PC-3 (cell line): ENCODE measurements around the gene CFI. TPM values are rescaled to one million over a fixed set of nuclear protein-coding genes. Genes with fewer than 3 reads are reported as not detected.

Experiments
- ATAC-seq: fragments of 200-7000 bp; cut with Tn5 transposase; 2 replicates; pipeline ENCODE4 v1.9.1; 2020; ENCODE audit warnings: mild to moderate bottlenecking, moderate library complexity
- BruUV-seq: library from RNA; stranded (reverse); fragments of 400-500 nt; replicated peaks from 2 replicates; lab custom pipeline; 2021; lab: Mats Ljungman, UMichigan
- CTCF ChIA-PET: fragments of 300-600 bp; sonication (Branson Sonifier 250); formaldehyde crosslinking; loops from one replicate; lab custom pipeline; 2022; ENCODE audit warnings: antibody characterized with exemption; lab: Charles Lee
- POLR2A ChIA-PET: fragments of 300-600 bp; sonication (Branson Sonifier 250); formaldehyde crosslinking; loops from one replicate; lab custom pipeline; 2022; ENCODE audit warnings: antibody characterized with exemption; ENCODE audit not compliant: unreplicated experiment; lab: Charles Lee
- DNase-seq: peaks from one replicate; pipeline ENCODE4 v3.0.0-alpha.2; 2015
- H2AFZ ChIP-seq: fragments of 300-600 bp; sonication (generic); 2 replicates; pipeline ENCODE4 v1.6.0; 2016; ENCODE audit warnings: antibody characterized with exemption, low read length
- H3F3A ChIP-seq: fragments of 300-600 bp; sonication (generic); one replicate; pipeline ENCODE4 v1.6.0; 2017; ENCODE audit warnings: antibody characterized with exemption, low read length, control low read depth, mild to moderate bottlenecking; ENCODE audit not compliant: unreplicated experiment
- H3K27ac ChIP-seq: fragments of 300-600 bp; sonication (generic); 2 replicates; pipeline ENCODE4 v1.5.1; 2016; ENCODE audit warnings: mild to moderate bottlenecking, low read length
- H3K27me3 ChIP-seq: fragments of 300-600 bp; sonication (generic); 2 replicates; pipeline ENCODE4 v1.6.1; 2016; ENCODE audit warnings: low read length, mixed read lengths
- H3K36me3 ChIP-seq: fragments of 300-600 bp; sonication (generic); 2 replicates; pipeline ENCODE4 v1.6.1; 2016; ENCODE audit warnings: low read depth, mixed run types, low read length, mixed read lengths
- H3K4me1 ChIP-seq: fragments of 300-600 bp; sonication (generic); 2 replicates; pipeline ENCODE4 v1.5.1; 2016; ENCODE audit warnings: low read length; ENCODE audit not compliant: insufficient read depth
- H3K4me2 ChIP-seq: fragments of 300-600 bp; sonication (generic); 2 replicates; pipeline ENCODE4 v1.6.0; 2016; ENCODE audit warnings: low read length
- H3K4me3 ChIP-seq: fragments of 300-600 bp; sonication (generic); 2 replicates; pipeline ENCODE4 v1.5.1; 2016; ENCODE audit warnings: mild to moderate bottlenecking, low read length, mixed read lengths
- H3K79me2 ChIP-seq: fragments of 300-600 bp; sonication (generic); 2 replicates; pipeline ENCODE4 v1.6.1; 2017; ENCODE audit warnings: low read length, mixed read lengths
- H3K9ac ChIP-seq: fragments of 300-600 bp; sonication (generic); 2 replicates; pipeline ENCODE4 v1.6.0; 2016; ENCODE audit warnings: mild to moderate bottlenecking, low read length
- H3K9me2 ChIP-seq: fragments of 300-600 bp; sonication (generic); replicated peaks from 2 replicates; pipeline ENCODE4 v1.6.1; 2016; ENCODE audit warnings: mixed run types, low read length, mixed read lengths
- H3K9me3 ChIP-seq: fragments of 300-600 bp; sonication (generic); 2 replicates; pipeline ENCODE4 v1.6.1; 2016; ENCODE audit warnings: low read length, mixed read lengths
- H4K20me1 ChIP-seq: fragments of 300-600 bp; sonication (generic); 2 replicates; pipeline ENCODE4 v1.6.1; 2016; ENCODE audit warnings: low read length, mixed read lengths
- CTCF ChIP-seq: fragments of 300-600 bp; sonication (generic); conservative IDR thresholded peaks from 2 replicates; pipeline ENCODE4 v1.5.1; 2017; ENCODE audit warnings: antibody characterized with exemption, low read depth, mild to moderate bottlenecking, low read length
- EZH2 ChIP-seq: fragments of 300-600 bp; sonication (generic); IDR thresholded peaks from one replicate; pipeline ENCODE4 v1.6.1; 2017; ENCODE audit warnings: antibody characterized with exemption, mild to moderate bottlenecking, low read length; ENCODE audit not compliant: unreplicated experiment
- EZH2phosphoT487 ChIP-seq: fragments of 300-600 bp; sonication (generic); IDR thresholded peaks from 2 replicates; pipeline ENCODE4 v1.6.1; 2018; ENCODE audit warnings: mild to moderate bottlenecking, antibody characterized with exemption, low read length, borderline replicate concordance
- intact Hi-C: fragments of 100-400 bp; cut with micrococcal nuclease; formaldehyde crosslinking; loops from 2 replicates; pipeline ENCODE4 v1.9.0; 2023
- total RNA-seq: library from RNA; depleted of rRNA; stranded (reverse); fragments of >200 nt; gene quantifications from 2 replicates; pipeline ENCODE4 v1.2.3, GENCODE V29; 2014

The CFI gene
- total RNA-seq, 1 experiment from 2014 or later, result not detected

- ChIA-PET POLR2A (no interaction called here), CTCF (no interaction called here)
- no peaks in the 10 kb centered on the region for H3F3A ChIP-seq
- H4K20me1 ChIP-seq, result no peaks in the 10 kb centered on the region
- H3K4me3 ChIP-seq, result no peak overlapping the region
- no peaks in the 10 kb centered on the region for H3K79me2 ChIP-seq
- no TSS peak for BruUV-seq
- no peak overlapping the region for H3K27ac ChIP-seq
- H3K4me1 ChIP-seq, result no peaks in the 10 kb centered on the region
- no peaks in the 10 kb centered on the region for H3K9me3 ChIP-seq
- TF ChIP-seq EZH2, result no peak
- no peak for TF ChIP-seq EZH2phosphoT487
- DNase-seq (no peak), ATAC-seq (no peak)
- H3K9ac ChIP-seq, result no peak overlapping the region
- intact Hi-C loops, result no loop called here
- H3K36me3 ChIP-seq, result no peaks in the 10 kb centered on the region
- H3K4me2 ChIP-seq, result no peak overlapping the region
- no peaks in the 10 kb centered on the region for H3K27me3 ChIP-seq
- H3K9me2 ChIP-seq, result no peaks in the 10 kb centered on the region
- no peak overlapping the region for H2AFZ ChIP-seq
Observed at GRCh38 chr4:109751852-109752251, 49.9 kb downstream of the CFI start.

DNA sequence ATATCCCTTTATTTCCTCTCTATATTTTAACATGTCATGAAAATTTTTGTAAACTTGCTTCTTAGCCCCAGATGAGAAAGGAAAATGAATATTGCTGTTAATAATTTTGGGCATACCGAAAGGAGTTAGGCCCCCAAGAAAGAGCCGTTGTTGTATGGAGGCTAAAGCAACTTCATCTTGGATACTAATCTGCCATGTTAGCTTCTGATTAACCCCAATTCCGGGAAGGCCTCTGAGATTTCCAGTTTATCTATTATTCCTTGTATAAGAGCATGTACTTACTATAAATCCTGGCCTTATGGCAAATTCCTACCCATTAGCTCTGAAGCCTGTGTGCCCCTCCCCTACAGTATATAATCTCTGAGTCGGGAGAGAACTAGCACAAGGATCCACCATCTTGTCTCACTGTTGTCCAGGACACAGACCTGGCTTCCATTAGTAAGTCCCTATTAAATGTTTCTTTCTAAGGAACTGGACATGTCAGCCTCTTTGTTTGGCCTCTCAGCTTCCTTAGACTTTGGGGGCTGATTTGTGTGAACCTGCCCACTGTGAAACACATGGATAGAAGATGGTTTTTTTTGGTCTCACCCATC lies 51.1 kb downstream of the CFI start:
- H3K4me2 ChIP-seq, result no peak overlapping the region
- H3K27ac ChIP-seq, result no peak overlapping the region
- H3K36me3 ChIP-seq, result no peaks in the 10 kb centered on the region
- DNase-seq (no peak), ATAC-seq (no peak)
- H3F3A ChIP-seq, result no peaks in the 10 kb centered on the region
- H3K9me2 ChIP-seq, result no peaks in the 10 kb centered on the region
- no peak overlapping the region for H3K9ac ChIP-seq
- ChIA-PET POLR2A (no interaction called here), CTCF (no interaction called here)
- H4K20me1 ChIP-seq, result no peaks in the 10 kb centered on the region
- no peaks in the 10 kb centered on the region for H3K9me3 ChIP-seq
- TF ChIP-seq EZH2phosphoT487, result no peak
- TF ChIP-seq CTCF, result no peak
- intact Hi-C loops, result no loop called here
- no peaks in the 10 kb centered on the region for H3K27me3 ChIP-seq
- no TSS peak for BruUV-seq
- no peak overlapping the region for H3K4me3 ChIP-seq
- H3K79me2 ChIP-seq, result no peaks in the 10 kb centered on the region
- no peaks in the 10 kb centered on the region for H3K4me1 ChIP-seq
- H2AFZ ChIP-seq, result no peak overlapping the region

DNA sequence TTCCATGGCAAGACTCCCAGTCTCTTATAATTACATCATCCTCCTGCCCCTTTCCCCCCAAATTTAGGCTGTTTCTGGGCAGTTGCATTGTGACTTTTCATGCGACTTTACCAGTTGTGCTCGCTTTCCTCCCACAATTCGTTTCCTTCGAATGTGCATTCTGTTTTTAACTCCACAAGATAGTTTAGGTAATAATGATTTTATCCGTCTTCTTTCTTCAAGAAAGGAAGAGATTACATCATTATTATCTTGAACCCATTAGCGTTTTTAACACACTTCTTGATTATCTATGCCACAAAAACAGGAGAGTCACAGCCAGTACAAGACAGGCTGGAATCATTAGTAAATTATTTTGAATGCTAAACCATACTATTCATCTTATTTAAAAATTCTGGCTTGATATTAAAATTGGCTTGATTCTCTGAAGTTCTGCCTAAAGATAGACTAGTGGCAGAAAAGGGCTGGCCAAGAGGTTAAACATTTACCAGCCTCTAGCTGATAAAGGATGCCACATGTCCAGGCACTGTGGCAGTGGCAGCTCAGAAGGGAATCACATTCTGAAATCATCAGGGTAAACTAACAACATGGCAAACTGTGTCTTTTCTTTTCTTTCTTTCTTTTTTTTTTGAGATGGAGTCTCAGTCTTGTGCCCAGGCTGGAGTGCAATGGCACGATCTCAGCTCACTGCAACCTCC lies 52.3 kb downstream of the CFI start:
- no peaks in the 10 kb centered on the region for H3K36me3 ChIP-seq
- POLR2A ChIA-PET, result no interaction called here

More for the DNA sequence above, 52.3 kb downstream of the CFI start:
- Histone ChIP-seq H3K79me2 (no peaks in the 10 kb centered on the region), H4K20me1 (no peaks in the 10 kb centered on the region), H3K4me3 (no peak overlapping the region), H3K9ac (no peak overlapping the region), H3K9me2 (no peaks in the 10 kb centered on the region), H3K27me3 (no peaks in the 10 kb centered on the region), H3F3A (no peaks in the 10 kb centered on the region), H2AFZ (no peak overlapping the region), H3K4me2 (no peak overlapping the region), H3K9me3 (no peaks in the 10 kb centered on the region), H3K27ac (no peak overlapping the region), H3K4me1 (no peaks in the 10 kb centered on the region)
- CTCF ChIA-PET, result no interaction called here
- TF ChIP-seq CTCF, result no peak
- no peak for TF ChIP-seq EZH2phosphoT487
- no peak for TF ChIP-seq EZH2
- no TSS peak for BruUV-seq
- intact Hi-C loops, result no loop called here
- DNase-seq (no peak), ATAC-seq (no peak)
